ENCODE measurements around the gene CEMIP. TPM values are rescaled to one million over a fixed set of nuclear protein-coding genes. Genes with fewer than 3 reads are reported as not detected.

Gene CEMIP
- total RNA-seq, 1 donor = 131 TPM

DNA sequence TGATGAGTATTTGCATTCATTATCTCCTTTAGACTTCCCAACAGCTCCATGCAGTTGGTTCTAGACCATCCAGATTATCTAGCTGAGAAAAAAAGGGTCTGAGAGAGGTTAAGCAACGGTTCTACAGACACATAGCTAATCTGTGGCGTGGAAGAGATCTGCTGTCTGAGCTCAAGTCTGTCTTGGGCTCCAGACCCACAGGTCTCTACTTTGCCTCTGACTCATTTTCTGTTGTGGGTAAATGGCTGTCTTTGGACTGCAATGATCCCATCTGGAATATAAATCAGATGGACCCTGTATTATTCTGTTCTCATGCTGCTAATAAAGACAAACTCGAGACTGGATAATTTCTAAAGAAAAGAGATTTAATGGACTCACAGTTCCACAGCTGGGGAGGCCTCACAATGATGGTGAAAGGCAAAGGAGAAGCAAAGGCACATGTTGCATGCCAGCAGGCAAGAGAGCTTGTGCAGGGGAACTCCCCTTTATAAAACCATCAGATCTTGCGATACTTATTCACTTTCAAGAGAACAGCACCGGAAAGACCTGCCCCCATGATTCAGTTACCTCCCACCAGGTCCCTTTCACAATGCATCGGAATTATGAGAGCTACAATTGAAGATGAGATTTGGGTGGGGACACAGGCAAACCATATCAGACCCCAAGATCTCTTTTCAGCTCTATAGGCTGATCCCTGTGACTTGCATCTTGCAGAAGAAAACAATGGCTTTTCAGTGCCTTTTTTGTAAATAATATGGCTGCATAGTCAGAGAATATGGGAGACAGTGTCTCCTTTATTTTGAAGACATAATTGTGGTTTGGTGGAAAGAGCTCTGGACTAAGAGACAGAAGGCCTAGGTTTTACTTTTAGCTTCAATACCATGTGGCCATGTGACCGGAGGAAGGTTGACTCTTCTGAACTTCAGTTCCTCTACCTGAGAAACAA, 24.7 kb downstream of the CEMIP start:
- no peak for DNase-seq (ENCODE audit: low read depth)

DNA sequence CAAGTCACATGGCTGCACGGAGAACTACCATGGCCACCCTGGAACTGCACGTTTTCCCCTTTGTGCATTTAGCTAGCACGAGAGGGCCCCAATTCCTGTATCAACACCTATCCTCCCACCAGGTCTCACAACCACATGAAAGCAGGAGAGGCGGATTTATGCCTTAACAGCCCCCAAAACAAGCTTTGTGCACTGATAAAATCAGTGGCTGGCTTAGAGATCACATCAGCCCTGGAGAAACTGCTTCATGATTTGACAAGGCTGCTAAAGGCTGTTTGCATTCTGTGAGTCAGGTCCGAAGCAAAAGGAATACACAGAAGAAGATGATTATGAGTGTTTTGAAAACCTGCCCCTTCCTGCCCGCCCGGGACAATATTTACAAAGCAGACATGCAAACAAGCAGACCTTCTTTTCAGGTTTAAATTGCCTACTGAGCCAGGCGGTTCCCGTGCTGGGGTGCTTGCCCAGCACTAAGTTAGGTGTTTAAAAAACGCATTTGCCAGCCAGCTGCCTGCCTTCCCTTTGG, 25.9 kb downstream of the CEMIP start:
- TF ChIP-seq, protein P1, sequence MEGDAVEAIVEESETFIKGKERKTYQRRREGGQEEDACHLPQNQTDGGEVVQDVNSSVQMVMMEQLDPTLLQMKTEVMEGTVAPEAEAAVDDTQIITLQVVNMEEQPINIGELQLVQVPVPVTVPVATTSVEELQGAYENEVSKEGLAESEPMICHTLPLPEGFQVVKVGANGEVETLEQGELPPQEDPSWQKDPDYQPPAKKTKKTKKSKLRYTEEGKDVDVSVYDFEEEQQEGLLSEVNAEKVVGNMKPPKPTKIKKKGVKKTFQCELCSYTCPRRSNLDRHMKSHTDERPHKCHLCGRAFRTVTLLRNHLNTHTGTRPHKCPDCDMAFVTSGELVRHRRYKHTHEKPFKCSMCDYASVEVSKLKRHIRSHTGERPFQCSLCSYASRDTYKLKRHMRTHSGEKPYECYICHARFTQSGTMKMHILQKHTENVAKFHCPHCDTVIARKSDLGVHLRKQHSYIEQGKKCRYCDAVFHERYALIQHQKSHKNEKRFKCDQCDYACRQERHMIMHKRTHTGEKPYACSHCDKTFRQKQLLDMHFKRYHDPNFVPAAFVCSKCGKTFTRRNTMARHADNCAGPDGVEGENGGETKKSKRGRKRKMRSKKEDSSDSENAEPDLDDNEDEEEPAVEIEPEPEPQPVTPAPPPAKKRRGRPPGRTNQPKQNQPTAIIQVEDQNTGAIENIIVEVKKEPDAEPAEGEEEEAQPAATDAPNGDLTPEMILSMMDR (IDR thresholded peaks at IDR 0.05; ENCODE audit: insufficient read depth, low read depth, low read length) = no peak

More for the DNA sequence above, 24.7 kb downstream of the CEMIP start:
- no peak overlapping the region for H3K4me3 ChIP-seq (ENCODE audit: low read depth, low read length)
- TF ChIP-seq, protein P1 (IDR thresholded peaks at IDR 0.05; ENCODE audit: insufficient read depth, low read depth, low read length) = no peak

DNA sequence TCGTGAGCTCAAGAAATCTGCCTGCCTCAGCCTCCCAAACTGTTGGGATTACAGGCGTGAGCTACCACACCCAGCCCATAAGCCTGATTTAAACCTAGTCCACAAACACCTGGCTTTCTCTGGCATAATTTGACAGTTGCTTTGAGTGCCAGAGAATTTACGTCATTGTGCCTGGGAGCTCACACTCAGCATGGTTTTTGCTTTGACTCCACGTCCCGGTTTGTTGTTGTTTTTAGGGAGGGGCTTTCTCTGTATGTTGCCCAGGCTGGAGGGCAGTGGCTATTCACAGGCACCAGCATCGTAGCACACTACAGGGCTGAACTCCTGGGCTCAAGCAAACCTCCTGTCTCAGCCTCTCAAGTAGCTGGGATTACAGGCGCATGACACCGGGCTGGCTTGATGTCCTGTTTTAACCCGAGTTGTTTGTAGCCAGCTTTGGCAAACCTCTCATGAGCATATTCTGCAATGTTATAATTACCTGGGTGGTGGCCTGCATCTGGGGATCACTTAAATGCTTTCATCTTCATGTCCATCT, 32.7 kb downstream of the CEMIP start:
- no peak for DNase-seq (ENCODE audit: low read depth)
- no peak overlapping the region for H3K4me3 ChIP-seq (ENCODE audit: low read depth, low read length)
- TF ChIP-seq, protein P1 (IDR thresholded peaks at IDR 0.05; ENCODE audit: insufficient read depth, low read depth, low read length) = no peak

More for the DNA sequence above, 25.9 kb downstream of the CEMIP start:
- H3K4me3 ChIP-seq (ENCODE audit: low read depth, low read length) = no peak overlapping the region
- no peak for DNase-seq (ENCODE audit: low read depth)

DNA sequence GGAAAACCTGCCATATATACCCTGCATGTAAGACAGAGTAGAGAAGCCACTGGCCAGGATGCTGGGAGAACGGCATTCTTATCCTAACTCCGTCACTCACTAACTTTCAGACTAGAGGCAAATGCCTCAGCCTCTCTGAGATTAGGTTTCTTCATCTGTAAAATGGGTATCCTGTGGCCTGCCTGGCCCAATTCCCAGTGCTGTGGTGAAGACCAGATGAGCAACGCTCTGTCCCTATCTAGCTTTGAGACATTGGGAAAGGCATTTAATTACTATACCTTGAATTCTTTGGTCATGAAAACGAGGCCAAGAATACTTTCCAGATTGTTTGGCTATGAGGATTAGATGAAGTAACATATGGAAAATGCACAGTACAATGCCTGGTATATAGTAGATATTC, 35.9 kb downstream of the CEMIP start:
- TF ChIP-seq, protein P1 (IDR thresholded peaks at IDR 0.05; ENCODE audit: insufficient read depth, low read depth, low read length) = no peak
- H3K4me3 ChIP-seq (ENCODE audit: low read depth, low read length) = no peak overlapping the region
- no peak for DNase-seq (ENCODE audit: low read depth)

DNA sequence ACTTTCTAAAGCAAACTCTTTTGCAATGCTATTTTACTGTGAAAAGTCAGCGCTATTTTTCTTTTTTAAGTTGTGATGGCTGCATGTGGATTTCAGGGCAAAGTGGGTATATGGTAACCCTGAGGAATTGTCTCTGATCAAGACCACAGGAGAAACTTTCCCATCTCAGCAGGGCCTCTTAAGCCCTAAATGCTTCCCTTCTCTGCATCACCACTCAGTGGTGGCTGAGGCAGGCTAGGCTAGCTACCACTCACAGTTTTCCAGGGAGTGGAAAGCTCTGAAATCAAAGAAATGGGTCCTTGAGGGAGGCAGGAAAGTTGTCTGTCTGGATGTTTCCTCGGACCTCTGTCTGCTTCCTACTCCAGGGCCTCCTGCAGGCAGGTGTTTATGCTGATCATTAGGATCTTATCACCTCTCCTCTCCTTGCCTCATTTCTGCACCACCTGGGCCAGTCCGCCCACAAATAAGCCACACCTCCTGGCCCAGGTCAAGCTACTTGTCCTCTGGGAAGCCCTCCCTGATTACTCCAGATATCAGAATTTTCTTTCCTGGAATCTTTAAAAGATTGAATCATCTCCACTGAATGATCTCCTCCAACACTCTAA, 37.0 kb downstream of the CEMIP start:
- TF ChIP-seq, protein P1 (IDR thresholded peaks at IDR 0.05; ENCODE audit: insufficient read depth, low read depth, low read length) = no peak
- H3K4me3 ChIP-seq (ENCODE audit: low read depth, low read length) = no peak overlapping the region
- DNase-seq (ENCODE audit: low read depth) = no peak

DNA sequence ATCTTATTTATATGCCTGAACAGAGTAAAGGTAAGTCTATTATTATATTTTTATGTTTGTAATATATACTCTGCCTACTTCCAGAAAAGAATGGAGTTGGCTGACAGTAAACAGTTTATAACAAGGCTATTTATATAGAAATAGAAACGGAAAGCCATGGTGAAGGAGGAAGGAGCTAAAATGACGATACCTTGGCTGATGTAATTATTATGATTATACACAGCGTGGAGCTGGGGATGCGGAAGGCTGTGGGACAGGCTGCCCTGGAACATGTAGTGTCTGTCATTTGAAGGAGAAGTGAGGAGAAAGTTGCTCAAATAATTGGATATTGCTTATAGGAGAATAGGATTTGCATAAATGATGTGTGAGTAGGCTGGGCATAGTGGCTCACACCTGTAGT, 37.8 kb downstream of the CEMIP start:
- DNase-seq (ENCODE audit: low read depth) = no peak
- H3K4me3 ChIP-seq (ENCODE audit: low read depth, low read length) = no peak overlapping the region
- TF ChIP-seq, protein P1 (IDR thresholded peaks at IDR 0.05; ENCODE audit: insufficient read depth, low read depth, low read length) = no peak
